Fibroblast of lung (primary cell): Measurements from ENCODE around the gene HBG1. TPM values are rescaled to one million over a fixed set of nuclear protein-coding genes. Genes with fewer than 3 reads are reported as not detected.

Experiments
- DNase-seq, 2 donors: peaks; one replicate each; pipeline versions ENCODE4 v3.0.0 to v3.0.0-alpha.2; 2010; ENCODE audit warnings: low read depth in 2 of 2
- H2AFZ ChIP-seq: 2 replicates; pipeline ENCODE4 v1.5.1; 2012; ENCODE audit warnings: low read length, control low read depth, inconsistent platforms
- H3K27ac ChIP-seq: 2 replicates; pipeline ENCODE4 v1.5.1; 2011; ENCODE audit warnings: low read length, control low read depth; ENCODE audit not compliant: insufficient read depth
- H3K27me3 ChIP-seq: 2 replicates; pipeline ENCODE4 v1.5.1; 2011; ENCODE audit warnings: mild to moderate bottlenecking, low read length; ENCODE audit not compliant: control insufficient read depth, insufficient read depth
- H3K36me3 ChIP-seq: 2 replicates; pipeline ENCODE4 v1.5.1; 2011; ENCODE audit warnings: low read length; ENCODE audit not compliant: control insufficient read depth, insufficient read depth
- H3K4me1 ChIP-seq: 2 replicates; pipeline ENCODE4 v1.5.1; 2011; ENCODE audit warnings: low read length; ENCODE audit not compliant: control insufficient read depth, insufficient read depth; ENCODE audit errors: extremely low read depth
- H3K4me2 ChIP-seq: 2 replicates; pipeline ENCODE4 v1.5.1; 2011; ENCODE audit warnings: low read length, control low read depth; ENCODE audit not compliant: insufficient read depth; ENCODE audit errors: extremely low read depth
- H3K4me3 ChIP-seq, 4 experiments: fragments of 200-600 bp in 1 of 4; sonication (generic) in 1 of 4; replicated peaks in 1 of 4; 2 replicates each; pipeline ENCODE4 v1.5.1; 2011 to 2016; ENCODE audit warnings: low read length in 4 of 4, low read depth in 3 of 4, mild to moderate bottlenecking in 3 of 4, control low read depth in 2 of 4, inconsistent platforms in 1 of 4, mixed read lengths in 1 of 4; ENCODE audit not compliant: insufficient read depth in 1 of 4; ENCODE audit errors: control extremely low read depth in 1 of 4
- H3K79me2 ChIP-seq: 2 replicates; pipeline ENCODE4 v1.5.1; 2012; ENCODE audit warnings: mild to moderate bottlenecking, low read length, inconsistent platforms; ENCODE audit not compliant: control insufficient read depth, insufficient read depth
- H3K9ac ChIP-seq: 2 replicates; pipeline ENCODE4 v1.5.1; 2011; ENCODE audit warnings: mild to moderate bottlenecking, low read length, control low read depth; ENCODE audit not compliant: insufficient read depth
- H3K9me3 ChIP-seq: 2 replicates; pipeline ENCODE4 v1.5.1; 2012; ENCODE audit warnings: low read depth, low read length; ENCODE audit not compliant: control insufficient read depth, insufficient read depth
- H4K20me1 ChIP-seq: 2 replicates; pipeline ENCODE4 v1.5.1; 2011; ENCODE audit warnings: low read length; ENCODE audit not compliant: control insufficient read depth, insufficient read depth; ENCODE audit errors: extremely low read depth
- EZH2 ChIP-seq: IDR thresholded peaks from 2 replicates; pipeline ENCODE4 v1.5.1; 2012; ENCODE audit warnings: low read length, control low read depth, mild to moderate bottlenecking; ENCODE audit errors: missing control alignments
- polyA plus RNA-seq, 2 donors: library from polyadenylated mRNA; depleted of rRNA in 1 of 2; stranded (reverse) in 1 of 2; unstranded in 1 of 2; fragments of >200 nt; gene quantifications; 2 replicates each; pipeline ENCODE4 v1.2.1, GENCODE V29; 2011 to 2012; ENCODE audit warnings: missing spikeins in 1 of 2
- total RNA-seq: library from RNA; depleted of rRNA; stranded (reverse); fragments of >200 nt; gene quantifications from 2 replicates; pipeline ENCODE4 v1.2.1, GENCODE V29; 2014
- TF ChIP-seq, protein P1 (sequence below), 2 donors: IDR thresholded peaks in 1 of 2; conservative IDR thresholded peaks in 1 of 2; 1 replicate in 1 of 2; 2 replicates in 1 of 2; pipeline ENCODE4 v1.5.1; 2011 to 2012; ENCODE audit warnings: low read length in 2 of 2, control low read depth in 1 of 2, inconsistent platforms in 1 of 2, low read depth in 1 of 2, mild to moderate bottlenecking in 1 of 2

HBG1 gene
- total and polyA plus RNA-seq, 2 donors (not counting 1 experiment from before 2014, with no cell fraction given), result 0.41 TPM; not detected in 1

- no peak within 1 kb of the TSS for H3K9ac ChIP-seq
- H3K4me1 ChIP-seq, result peaks cover 2% of the 10 kb centered on the region
- TF ChIP-seq EZH2, result no peak
- TF ChIP-seq, protein P1, sequence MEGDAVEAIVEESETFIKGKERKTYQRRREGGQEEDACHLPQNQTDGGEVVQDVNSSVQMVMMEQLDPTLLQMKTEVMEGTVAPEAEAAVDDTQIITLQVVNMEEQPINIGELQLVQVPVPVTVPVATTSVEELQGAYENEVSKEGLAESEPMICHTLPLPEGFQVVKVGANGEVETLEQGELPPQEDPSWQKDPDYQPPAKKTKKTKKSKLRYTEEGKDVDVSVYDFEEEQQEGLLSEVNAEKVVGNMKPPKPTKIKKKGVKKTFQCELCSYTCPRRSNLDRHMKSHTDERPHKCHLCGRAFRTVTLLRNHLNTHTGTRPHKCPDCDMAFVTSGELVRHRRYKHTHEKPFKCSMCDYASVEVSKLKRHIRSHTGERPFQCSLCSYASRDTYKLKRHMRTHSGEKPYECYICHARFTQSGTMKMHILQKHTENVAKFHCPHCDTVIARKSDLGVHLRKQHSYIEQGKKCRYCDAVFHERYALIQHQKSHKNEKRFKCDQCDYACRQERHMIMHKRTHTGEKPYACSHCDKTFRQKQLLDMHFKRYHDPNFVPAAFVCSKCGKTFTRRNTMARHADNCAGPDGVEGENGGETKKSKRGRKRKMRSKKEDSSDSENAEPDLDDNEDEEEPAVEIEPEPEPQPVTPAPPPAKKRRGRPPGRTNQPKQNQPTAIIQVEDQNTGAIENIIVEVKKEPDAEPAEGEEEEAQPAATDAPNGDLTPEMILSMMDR (conservative IDR thresholded peaks at IDR 0.05 in 1 of 2, IDR thresholded peaks at IDR 0.05 in 1 of 2; ENCODE audit: low read depth in 1 of 2, low read length in 2 of 2), result no peak
- no peaks in the 10 kb centered on the region for H3K36me3 ChIP-seq
- H3K27ac ChIP-seq, result no peak within 1 kb of the TSS
- no peak within 1 kb of the TSS for H3K4me2 ChIP-seq
- H3K4me3 ChIP-seq, result no peak within 1 kb of the TSS
- no peaks in the 10 kb centered on the region for H3K79me2 ChIP-seq
- H2AFZ ChIP-seq, result peak within 1 kb of the TSS; percentile 40
- H3K9me3 ChIP-seq, result no peaks in the 10 kb centered on the region
- H3K27me3 ChIP-seq, result no peaks in the 10 kb centered on the region
- DNase-seq, result no peak
- no peaks in the 10 kb centered on the region for H4K20me1 ChIP-seq
These were observed 20.1 kb upstream of the HBG1 start, which contains the start of gene HBE1 for GRCh38 chr11:5269715-5270147. HBE1 (minus strand) TSS chr11:5269945; CDS start chr11:5269890, 55 bp downstream.

DNA sequence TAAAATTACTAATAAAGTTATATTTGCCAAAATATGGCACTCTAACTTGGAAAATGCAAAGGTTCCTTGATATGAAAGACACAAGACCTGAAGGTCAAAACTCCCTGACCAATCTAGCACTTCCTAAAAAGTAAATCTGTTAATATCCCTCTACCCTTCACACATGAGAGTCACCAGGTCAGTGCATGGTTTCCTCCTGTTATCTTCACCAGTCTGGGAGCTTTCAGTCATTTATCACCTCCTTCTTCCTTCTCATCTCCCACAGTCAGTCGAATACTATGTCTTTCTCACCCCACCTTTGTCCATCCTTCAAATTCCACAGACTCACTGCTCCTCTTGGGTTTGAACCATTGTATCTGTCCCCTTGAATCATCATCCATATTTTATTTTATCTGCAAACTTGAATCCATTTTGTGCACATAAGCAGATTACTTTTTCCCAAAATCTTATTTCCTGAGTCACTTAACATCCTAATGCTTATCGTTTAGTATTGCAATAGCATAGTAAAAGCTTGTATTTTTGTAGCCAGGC lies 17.4 kb upstream of the HBG1 start:
- Histone ChIP-seq H3K4me1 (no peaks in the 10 kb centered on the region), H3K4me2 (no peak overlapping the region), H3K27me3 (no peaks in the 10 kb centered on the region), H3K9me3 (no peaks in the 10 kb centered on the region), H3K36me3 (no peaks in the 10 kb centered on the region), H3K4me3 (no peak overlapping the region), H3K27ac (no peak overlapping the region), H4K20me1 (no peaks in the 10 kb centered on the region), H3K9ac (no peak overlapping the region), H3K79me2 (no peaks in the 10 kb centered on the region), H2AFZ (no peak overlapping the region)
- DNase-seq, result no peak
- no peak for TF ChIP-seq EZH2
- TF ChIP-seq, protein P1 (conservative IDR thresholded peaks at IDR 0.05 in 1 of 2, IDR thresholded peaks at IDR 0.05 in 1 of 2; ENCODE audit: low read depth in 1 of 2, low read length in 2 of 2), result no peak

- Histone ChIP-seq H3K4me2 (no peak overlapping the region), H3K79me2 (no peaks in the 10 kb centered on the region), H3K9ac (no peak overlapping the region)
These were observed 17.0 kb upstream of the HBG1 start for GRCh38 chr11:5266609-5267008.

More at GRCh38 chr11:5266609-5267008, 17.0 kb upstream of the HBG1 start:
- Histone ChIP-seq H3K4me3 (no peak overlapping the region), H3K27me3 (no peaks in the 10 kb centered on the region), H3K36me3 (no peaks in the 10 kb centered on the region), H3K4me1 (no peaks in the 10 kb centered on the region), H3K9me3 (no peaks in the 10 kb centered on the region), H2AFZ (no peak overlapping the region), H3K27ac (no peak overlapping the region), H4K20me1 (no peaks in the 10 kb centered on the region)
- DNase-seq, result no peak
- TF ChIP-seq, protein P1 (conservative IDR thresholded peaks at IDR 0.05 in 1 of 2, IDR thresholded peaks at IDR 0.05 in 1 of 2; ENCODE audit: low read depth in 1 of 2, low read length in 2 of 2), result no peak
